Measurements from ENCODE around the gene GPC6. TPM values are rescaled to one million over a fixed set of nuclear protein-coding genes. Genes with fewer than 3 reads are reported as not detected.

The GPC6 gene
- total RNA-seq, 1 donor from 2014 or later = not detected

DNA sequence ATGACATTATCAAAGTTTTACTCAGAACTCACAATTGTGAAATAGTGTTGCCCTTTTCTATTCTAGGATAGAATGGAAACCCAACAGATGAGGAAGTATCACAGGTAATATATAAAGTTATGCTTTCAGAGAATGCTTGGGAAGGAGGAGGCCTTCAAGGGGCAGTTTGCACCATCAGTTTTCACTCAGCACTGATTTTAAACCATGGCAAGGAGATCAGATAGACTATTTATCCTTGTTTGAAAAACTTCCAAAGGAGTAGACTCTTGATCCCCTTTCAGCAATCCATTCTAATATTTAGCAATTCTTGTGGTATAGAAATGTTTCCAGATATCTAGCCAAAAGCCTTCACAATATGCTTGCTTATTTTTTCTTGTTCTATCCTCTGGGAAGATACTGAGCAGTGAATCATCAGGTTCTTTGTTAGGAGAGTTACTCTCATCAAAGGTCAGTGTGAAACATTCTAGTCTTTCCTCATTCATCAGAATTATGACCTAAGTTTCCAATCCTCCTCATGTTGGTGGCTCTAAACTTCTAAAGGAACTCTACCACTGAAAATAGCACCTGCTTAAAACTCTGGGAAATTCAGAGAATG lies 3.8 kb downstream of the GPC6 start:
- CTCF ChIA-PET = no interaction called here
- H3K27me3 Mint-ChIP-seq = peaks cover 22% of the 10 kb centered on the region
- no peaks in the 10 kb centered on the region for H3K36me3 Mint-ChIP-seq (ENCODE audit: low read depth)

DNA sequence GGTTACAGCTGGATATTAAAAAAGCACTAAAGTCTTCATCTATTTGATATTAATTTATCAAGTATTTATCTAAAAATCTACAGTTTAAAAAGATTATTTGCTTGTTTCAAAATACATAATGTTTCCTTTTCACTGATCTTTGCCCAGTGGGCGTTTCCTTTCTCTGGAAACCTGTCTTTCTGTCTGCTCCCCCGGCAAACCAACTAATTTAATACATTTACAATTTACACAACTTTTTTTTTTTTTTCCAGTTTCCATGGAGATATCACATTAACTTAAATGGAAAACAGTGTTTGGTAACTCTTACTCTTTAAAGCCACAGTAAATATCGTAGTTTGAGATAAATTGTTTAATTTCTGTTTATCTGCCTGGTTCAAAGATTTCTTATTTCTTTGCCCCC lies 5.3 kb downstream of the GPC6 start:
- TF ChIP-seq, protein P1, sequence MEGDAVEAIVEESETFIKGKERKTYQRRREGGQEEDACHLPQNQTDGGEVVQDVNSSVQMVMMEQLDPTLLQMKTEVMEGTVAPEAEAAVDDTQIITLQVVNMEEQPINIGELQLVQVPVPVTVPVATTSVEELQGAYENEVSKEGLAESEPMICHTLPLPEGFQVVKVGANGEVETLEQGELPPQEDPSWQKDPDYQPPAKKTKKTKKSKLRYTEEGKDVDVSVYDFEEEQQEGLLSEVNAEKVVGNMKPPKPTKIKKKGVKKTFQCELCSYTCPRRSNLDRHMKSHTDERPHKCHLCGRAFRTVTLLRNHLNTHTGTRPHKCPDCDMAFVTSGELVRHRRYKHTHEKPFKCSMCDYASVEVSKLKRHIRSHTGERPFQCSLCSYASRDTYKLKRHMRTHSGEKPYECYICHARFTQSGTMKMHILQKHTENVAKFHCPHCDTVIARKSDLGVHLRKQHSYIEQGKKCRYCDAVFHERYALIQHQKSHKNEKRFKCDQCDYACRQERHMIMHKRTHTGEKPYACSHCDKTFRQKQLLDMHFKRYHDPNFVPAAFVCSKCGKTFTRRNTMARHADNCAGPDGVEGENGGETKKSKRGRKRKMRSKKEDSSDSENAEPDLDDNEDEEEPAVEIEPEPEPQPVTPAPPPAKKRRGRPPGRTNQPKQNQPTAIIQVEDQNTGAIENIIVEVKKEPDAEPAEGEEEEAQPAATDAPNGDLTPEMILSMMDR (IDR thresholded peaks at IDR 0.05) = no peak
- Mint-ChIP-seq H3K27ac (no peak overlapping the region), H3K4me3 (no peak overlapping the region), H3K27me3 (peaks cover 19% of the 10 kb centered on the region), H3K4me1 (no peaks in the 10 kb centered on the region), H3K9me3 (peaks cover 2% of the 10 kb centered on the region), H3K36me3 (ENCODE audit: low read depth) (no peaks in the 10 kb centered on the region)
- intact Hi-C loops (cut with micrococcal nuclease) = no loop called here
- ATAC-seq (ENCODE audit: low read depth) (no peak), DNase-seq (no peak)
- ChIA-PET POLR2A (no interaction called here), CTCF (no interaction called here)

More for the DNA sequence above, 3.8 kb downstream of the GPC6 start:
- H3K9me3 Mint-ChIP-seq = peaks cover 2% of the 10 kb centered on the region
- intact Hi-C loops (cut with micrococcal nuclease) = no loop called here
- H3K4me1 Mint-ChIP-seq = no peaks in the 10 kb centered on the region
- TF ChIP-seq, protein P1 (IDR thresholded peaks at IDR 0.05) = no peak
- POLR2A ChIA-PET = no interaction called here
- no peak overlapping the region for H3K27ac Mint-ChIP-seq
- H3K4me3 Mint-ChIP-seq = no peak overlapping the region
- DNase-seq (no peak), ATAC-seq (ENCODE audit: low read depth) (no peak)

DNA sequence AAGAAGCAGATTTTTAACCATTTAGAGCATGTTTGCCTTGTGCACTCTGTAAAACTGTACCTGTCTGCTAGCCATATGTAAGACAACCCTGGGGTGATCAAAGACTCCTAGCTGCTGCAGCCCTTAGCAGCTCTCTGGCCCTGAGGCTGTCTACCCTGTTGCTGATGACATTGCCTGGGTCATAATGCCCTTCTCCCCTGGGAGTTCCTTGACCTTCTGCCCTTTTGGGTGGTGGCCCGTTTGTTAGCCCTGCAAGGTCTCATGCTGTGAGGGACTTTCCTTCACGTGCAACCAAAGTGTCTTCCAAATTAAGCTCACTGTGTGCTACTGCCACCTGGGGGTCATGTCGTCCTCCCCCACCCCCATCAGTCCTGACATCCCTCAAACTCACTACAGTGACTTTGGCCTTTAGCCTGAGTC lies 7.4 kb downstream of the GPC6 start:
- TF ChIP-seq, protein P1 (IDR thresholded peaks at IDR 0.05) = no peak
- Mint-ChIP-seq H3K4me3 (no peak overlapping the region), H3K36me3 (ENCODE audit: low read depth) (no peaks in the 10 kb centered on the region), H3K27ac (no peak overlapping the region), H3K27me3 (peaks cover 8% of the 10 kb centered on the region), H3K4me1 (no peaks in the 10 kb centered on the region), H3K9me3 (peaks cover 15% of the 10 kb centered on the region)
- POLR2A ChIA-PET = no interaction called here
- ATAC-seq (ENCODE audit: low read depth) (no peak), DNase-seq (no peak)
- intact Hi-C loops (cut with micrococcal nuclease) = no loop called here
- CTCF ChIA-PET = no interaction called here

DNA sequence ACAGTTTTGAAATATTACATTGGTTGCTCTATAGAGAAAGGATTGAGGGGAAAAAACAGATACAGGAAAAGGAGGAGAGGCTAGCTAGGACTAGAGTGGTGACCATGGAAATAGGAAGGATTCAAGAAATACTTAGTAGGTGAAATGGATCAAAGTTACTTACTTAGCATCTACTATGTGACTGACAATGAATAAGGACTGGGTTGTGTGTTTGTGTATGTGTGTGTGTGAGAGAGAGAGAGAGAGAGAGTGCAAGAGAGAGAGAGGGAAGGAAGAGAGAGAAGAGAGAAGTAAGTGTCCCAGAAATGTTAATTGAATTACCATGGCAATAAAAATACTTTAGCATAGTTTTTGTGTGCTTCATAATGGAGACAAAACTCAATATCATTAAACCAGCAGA lies 7.9 kb downstream of the GPC6 start:
- intact Hi-C loops (cut with micrococcal nuclease) = no loop called here
- ChIA-PET POLR2A (no interaction called here), CTCF (no interaction called here)
- Mint-ChIP-seq H3K9me3 (peaks cover 18% of the 10 kb centered on the region), H3K27me3 (peaks cover 5% of the 10 kb centered on the region), H3K4me1 (no peaks in the 10 kb centered on the region), H3K27ac (no peak overlapping the region), H3K4me3 (no peak overlapping the region), H3K36me3 (ENCODE audit: low read depth) (no peaks in the 10 kb centered on the region)
- no peak for DNase-seq
- no peak for ATAC-seq (ENCODE audit: low read depth)
- TF ChIP-seq, protein P1 (IDR thresholded peaks at IDR 0.05) = no peak

DNA sequence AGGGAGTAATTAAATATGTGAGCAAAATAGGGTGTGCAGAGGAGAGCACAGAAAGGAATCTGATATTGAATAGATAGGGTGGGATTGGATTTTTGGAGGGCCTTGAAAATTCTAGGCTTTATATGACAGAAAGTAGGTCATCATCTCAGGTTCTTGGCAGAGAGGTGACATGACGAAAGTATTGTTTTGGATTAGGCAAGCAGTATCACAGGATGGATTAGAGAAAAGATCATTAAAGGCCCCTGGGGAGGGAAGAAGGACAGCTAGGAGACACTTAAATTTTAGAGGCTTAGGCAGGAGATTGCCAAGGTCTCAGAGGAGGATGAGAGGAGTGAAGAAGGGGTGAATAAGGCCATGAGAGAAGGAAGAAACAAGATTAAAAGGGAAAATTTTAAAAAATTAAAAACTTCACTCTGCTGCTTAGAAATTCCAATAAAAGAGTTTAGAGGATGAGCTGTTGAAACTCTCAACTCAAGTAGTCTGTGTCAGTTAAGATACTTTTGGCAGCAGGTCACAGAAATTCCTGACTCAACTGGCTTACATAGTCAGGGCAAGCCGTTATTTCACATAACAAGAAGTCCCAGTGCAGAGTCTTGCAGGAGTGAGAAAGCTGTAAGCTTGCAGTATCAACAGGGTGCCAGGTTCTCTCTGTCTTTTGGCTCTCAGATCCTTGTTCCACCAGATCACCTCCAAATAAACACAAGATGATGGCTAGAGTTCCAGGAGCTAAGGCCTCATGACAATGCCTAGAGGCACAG lies 8.8 kb downstream of the GPC6 start:
- DNase-seq = no peak
- Mint-ChIP-seq H3K27me3 (no peaks in the 10 kb centered on the region), H3K9me3 (peaks cover 22% of the 10 kb centered on the region), H3K27ac (no peak overlapping the region), H3K4me1 (no peaks in the 10 kb centered on the region), H3K36me3 (ENCODE audit: low read depth) (no peaks in the 10 kb centered on the region), H3K4me3 (no peak overlapping the region)
- intact Hi-C loops (cut with micrococcal nuclease) = no loop called here
- no peak for ATAC-seq (ENCODE audit: low read depth)
- ChIA-PET POLR2A (no interaction called here), CTCF (no interaction called here)
- TF ChIP-seq, protein P1 (IDR thresholded peaks at IDR 0.05) = no peak
